Heart left ventricle (tissue), 13 donors: ENCODE measurements around the gene TRAPPC14.

Experiments used
- POLR2A ChIP-seq, 2 donors: fragments of 450-650 bp; IDR thresholded peaks; one replicate each; pipeline ENCODE4 v1.6.1; 2017; ENCODE audit warnings: antibody characterized with exemption in 2 of 2, mild to moderate bottlenecking in 2 of 2, moderate library complexity in 2 of 2
- TF ChIP-seq, protein P1 (sequence below), 12 donors: fragments of 200-600 bp; sonication (generic) in 4 of 12; IDR thresholded peaks; one replicate each; pipeline versions ENCODE4 v1.5.0 to v1.8.0; 2018 to 2022; ENCODE audit warnings: antibody characterized with exemption in 12 of 12, mild to moderate bottlenecking in 5 of 12
- donor health status: ischemic (EF 13 %, LVEDD 7.1; RV severe dilation, severe dysfunction).
- donor health status: DM: no; HTN: yes; CAD: no.
- donor health status: DM: no; HTN: no; CAD: no.
- donor health status: ischemic (EF 25% LVEDD 6.9; RV normal size, moderate dysfunction).
- donor health status: ischemic (EF 25% LVEDD 5.7; RV mildly dilated, moderate dysfunction).
- donor health status: ischemic (EF 35%, LVEDD 5.7; RV mildly dilated, moderate dysfunction).
- donor health status: nonischemic (EF 11% LVEDD 7.7; RV severe dilation, severe dysfunction).
- donor health status: DM: yes; HTN: yes; CAD: no.
- donor health status: PGD.
- donor health status: ischemic (EF 29% LVEDD 5.4; RV normal size, mild dysfunction).
- donor health status: nonischemic (EF 23%, LVEDD 6.1; RV moderate dilation, normal function).

GRCh38 chr7:100189061-100189460 lies 30.5 kb upstream of the TRAPPC14 start:
- TF ChIP-seq, protein P1, sequence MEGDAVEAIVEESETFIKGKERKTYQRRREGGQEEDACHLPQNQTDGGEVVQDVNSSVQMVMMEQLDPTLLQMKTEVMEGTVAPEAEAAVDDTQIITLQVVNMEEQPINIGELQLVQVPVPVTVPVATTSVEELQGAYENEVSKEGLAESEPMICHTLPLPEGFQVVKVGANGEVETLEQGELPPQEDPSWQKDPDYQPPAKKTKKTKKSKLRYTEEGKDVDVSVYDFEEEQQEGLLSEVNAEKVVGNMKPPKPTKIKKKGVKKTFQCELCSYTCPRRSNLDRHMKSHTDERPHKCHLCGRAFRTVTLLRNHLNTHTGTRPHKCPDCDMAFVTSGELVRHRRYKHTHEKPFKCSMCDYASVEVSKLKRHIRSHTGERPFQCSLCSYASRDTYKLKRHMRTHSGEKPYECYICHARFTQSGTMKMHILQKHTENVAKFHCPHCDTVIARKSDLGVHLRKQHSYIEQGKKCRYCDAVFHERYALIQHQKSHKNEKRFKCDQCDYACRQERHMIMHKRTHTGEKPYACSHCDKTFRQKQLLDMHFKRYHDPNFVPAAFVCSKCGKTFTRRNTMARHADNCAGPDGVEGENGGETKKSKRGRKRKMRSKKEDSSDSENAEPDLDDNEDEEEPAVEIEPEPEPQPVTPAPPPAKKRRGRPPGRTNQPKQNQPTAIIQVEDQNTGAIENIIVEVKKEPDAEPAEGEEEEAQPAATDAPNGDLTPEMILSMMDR (IDR thresholded peaks at IDR 0.05) = no peak
- TF ChIP-seq POLR2A (IDR thresholded peaks at IDR 0.05) = no peak
